Measurements from ENCODE around the gene EPHX1. TPM values are rescaled to one million over a fixed set of nuclear protein-coding genes. Genes with fewer than 3 reads are reported as not detected.

EPHX1 gene
- total RNA-seq, 1 donor from 2014 or later = 41.5 TPM

DNA sequence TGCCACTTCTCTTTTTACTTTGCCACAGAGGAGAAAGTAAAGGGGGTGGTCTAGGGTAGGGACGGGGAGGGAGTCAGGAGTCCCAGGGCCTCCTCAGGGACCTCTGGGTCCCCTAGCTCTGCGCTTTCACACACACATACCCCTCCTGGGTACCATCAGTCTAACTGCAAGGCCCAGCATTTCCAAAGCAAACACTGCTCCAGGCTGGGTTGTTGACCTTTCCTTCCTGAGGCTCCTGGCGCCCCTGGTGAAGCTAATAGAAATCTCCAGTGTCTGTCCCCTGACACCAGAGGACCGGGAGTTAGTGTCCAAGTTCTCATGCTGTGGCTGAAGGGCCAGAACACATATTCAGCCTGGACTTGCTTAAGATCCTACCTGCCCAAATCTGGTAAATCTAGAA lies 68.4 kb downstream of the EPHX1 start:
- TF ChIP-seq, protein P1, sequence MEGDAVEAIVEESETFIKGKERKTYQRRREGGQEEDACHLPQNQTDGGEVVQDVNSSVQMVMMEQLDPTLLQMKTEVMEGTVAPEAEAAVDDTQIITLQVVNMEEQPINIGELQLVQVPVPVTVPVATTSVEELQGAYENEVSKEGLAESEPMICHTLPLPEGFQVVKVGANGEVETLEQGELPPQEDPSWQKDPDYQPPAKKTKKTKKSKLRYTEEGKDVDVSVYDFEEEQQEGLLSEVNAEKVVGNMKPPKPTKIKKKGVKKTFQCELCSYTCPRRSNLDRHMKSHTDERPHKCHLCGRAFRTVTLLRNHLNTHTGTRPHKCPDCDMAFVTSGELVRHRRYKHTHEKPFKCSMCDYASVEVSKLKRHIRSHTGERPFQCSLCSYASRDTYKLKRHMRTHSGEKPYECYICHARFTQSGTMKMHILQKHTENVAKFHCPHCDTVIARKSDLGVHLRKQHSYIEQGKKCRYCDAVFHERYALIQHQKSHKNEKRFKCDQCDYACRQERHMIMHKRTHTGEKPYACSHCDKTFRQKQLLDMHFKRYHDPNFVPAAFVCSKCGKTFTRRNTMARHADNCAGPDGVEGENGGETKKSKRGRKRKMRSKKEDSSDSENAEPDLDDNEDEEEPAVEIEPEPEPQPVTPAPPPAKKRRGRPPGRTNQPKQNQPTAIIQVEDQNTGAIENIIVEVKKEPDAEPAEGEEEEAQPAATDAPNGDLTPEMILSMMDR (IDR thresholded peaks at IDR 0.05; ENCODE audit: unreplicated experiment) = no peak
- peaks cover 14% of the 10 kb centered on the region for H3K36me3 Mint-ChIP-seq (ENCODE audit: insufficient read depth)
- no peaks in the 10 kb centered on the region for H3K27me3 Mint-ChIP-seq
- DNase-seq (ENCODE audit: low spot score, unreplicated experiment) = no peak
- H3K27ac Mint-ChIP-seq = peak overlapping the region; percentile 83
- H3K9me3 Mint-ChIP-seq (ENCODE audit: low read depth) = no peaks in the 10 kb centered on the region
- no peak overlapping the region for H3K4me3 Mint-ChIP-seq (ENCODE audit: low read depth)
- H3K4me1 Mint-ChIP-seq (ENCODE audit: low read depth) = peaks cover 44% of the 10 kb centered on the region

DNA sequence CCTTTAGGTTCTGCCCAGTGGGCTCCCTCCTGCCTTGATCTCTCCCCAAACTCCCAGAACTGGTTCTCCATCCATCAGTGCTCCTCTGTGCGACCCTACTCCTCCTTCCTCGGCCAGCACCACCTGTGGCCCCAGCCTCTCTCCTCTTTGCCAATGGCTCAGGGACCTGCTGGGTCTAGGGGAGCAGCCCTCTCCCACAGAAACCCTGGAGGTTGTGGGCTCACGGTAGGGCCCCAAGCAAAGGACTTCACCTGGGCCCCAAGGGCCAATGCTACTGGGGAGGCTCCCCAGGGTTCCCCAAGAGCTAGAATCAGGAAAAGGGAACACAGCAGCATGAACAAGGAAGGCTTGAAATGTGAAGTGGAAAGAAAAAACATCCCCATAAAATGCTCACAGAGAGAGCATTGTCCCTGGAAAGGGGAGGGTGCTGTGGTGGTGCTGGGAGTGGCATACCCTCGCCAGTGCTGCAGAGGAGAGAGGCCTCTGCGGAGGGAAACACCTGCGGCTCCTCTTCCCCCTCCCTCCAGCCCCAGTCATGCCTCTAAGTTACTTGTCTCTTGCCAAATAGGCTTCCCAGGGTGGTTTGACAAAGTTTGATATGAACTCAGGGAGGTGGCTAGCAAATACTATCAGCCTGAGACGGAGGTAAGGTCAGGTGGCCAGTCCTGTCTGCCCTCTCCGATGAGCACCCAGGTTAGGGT lies 69.7 kb downstream of the EPHX1 start:
- no peak for DNase-seq (ENCODE audit: low spot score, unreplicated experiment)
- Mint-ChIP-seq H3K9me3 (ENCODE audit: low read depth) (no peaks in the 10 kb centered on the region), H3K4me3 (ENCODE audit: low read depth) (peak overlapping the region; percentile 88), H3K27me3 (no peaks in the 10 kb centered on the region), H3K27ac (peak overlapping the region; percentile 98), H3K36me3 (ENCODE audit: insufficient read depth) (peaks cover 11% of the 10 kb centered on the region), H3K4me1 (ENCODE audit: low read depth) (peaks cover 48% of the 10 kb centered on the region)
- TF ChIP-seq, protein P1 (IDR thresholded peaks at IDR 0.05; ENCODE audit: unreplicated experiment) = no peak

DNA sequence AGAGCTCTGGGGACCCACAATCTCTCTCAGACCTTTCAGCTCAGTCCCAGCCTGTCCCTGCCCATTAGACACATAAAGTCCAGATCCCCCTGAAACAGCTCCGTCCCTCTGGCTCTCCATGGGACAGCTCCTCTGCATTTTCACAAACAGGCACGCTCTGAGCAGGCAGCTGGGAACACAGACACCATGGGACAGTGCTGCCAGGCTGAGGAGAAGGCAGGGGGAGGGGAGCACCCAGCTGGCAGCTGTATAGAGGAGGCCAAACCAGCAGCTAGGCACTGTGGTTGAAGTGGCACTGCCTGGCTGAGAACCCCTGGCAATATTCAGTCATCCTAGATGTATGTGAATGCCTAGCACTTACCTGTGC lies 70.3 kb downstream of the EPHX1 start:
- peak overlapping the region; percentile 88 for H3K4me3 Mint-ChIP-seq (ENCODE audit: low read depth)
- DNase-seq (ENCODE audit: low spot score, unreplicated experiment) = no peak
- peaks cover 10% of the 10 kb centered on the region for H3K36me3 Mint-ChIP-seq (ENCODE audit: insufficient read depth)
- H3K9me3 Mint-ChIP-seq (ENCODE audit: low read depth) = no peaks in the 10 kb centered on the region
- H3K27ac Mint-ChIP-seq = peak overlapping the region; percentile 98
- H3K4me1 Mint-ChIP-seq (ENCODE audit: low read depth) = peaks cover 47% of the 10 kb centered on the region
- H3K27me3 Mint-ChIP-seq = no peaks in the 10 kb centered on the region
- TF ChIP-seq, protein P1 (IDR thresholded peaks at IDR 0.05; ENCODE audit: unreplicated experiment) = no peak

DNA sequence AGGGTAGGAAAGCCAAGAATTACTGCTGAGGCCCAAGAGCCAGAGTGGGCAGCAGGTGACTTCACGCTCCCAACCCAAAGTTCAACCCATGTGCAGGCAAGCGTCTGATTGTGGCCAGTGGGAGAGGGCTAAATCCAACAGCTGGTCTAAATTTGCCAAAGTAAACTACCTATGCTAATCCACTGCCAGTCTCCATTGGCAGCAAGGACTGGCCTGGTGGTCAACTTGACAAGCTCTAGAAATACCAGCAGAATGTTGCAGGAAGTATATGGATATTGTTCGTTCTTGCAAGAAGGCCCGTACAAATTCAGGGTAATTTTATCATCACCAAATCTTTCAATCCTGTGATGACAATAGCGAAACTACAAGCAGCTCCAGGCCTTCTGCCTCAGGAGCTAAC lies 70.7 kb downstream of the EPHX1 start:
- H3K9me3 Mint-ChIP-seq (ENCODE audit: low read depth) = no peaks in the 10 kb centered on the region
- H3K36me3 Mint-ChIP-seq (ENCODE audit: insufficient read depth) = peaks cover 10% of the 10 kb centered on the region
- peaks cover 43% of the 10 kb centered on the region for H3K4me1 Mint-ChIP-seq (ENCODE audit: low read depth)
- no peaks in the 10 kb centered on the region for H3K27me3 Mint-ChIP-seq
- H3K4me3 Mint-ChIP-seq (ENCODE audit: low read depth) = peak overlapping the region; percentile 88
- TF ChIP-seq, protein P1 (IDR thresholded peaks at IDR 0.05; ENCODE audit: unreplicated experiment) = no peak
- DNase-seq (ENCODE audit: low spot score, unreplicated experiment) = no peak
- peak overlapping the region; percentile 98 for H3K27ac Mint-ChIP-seq

DNA sequence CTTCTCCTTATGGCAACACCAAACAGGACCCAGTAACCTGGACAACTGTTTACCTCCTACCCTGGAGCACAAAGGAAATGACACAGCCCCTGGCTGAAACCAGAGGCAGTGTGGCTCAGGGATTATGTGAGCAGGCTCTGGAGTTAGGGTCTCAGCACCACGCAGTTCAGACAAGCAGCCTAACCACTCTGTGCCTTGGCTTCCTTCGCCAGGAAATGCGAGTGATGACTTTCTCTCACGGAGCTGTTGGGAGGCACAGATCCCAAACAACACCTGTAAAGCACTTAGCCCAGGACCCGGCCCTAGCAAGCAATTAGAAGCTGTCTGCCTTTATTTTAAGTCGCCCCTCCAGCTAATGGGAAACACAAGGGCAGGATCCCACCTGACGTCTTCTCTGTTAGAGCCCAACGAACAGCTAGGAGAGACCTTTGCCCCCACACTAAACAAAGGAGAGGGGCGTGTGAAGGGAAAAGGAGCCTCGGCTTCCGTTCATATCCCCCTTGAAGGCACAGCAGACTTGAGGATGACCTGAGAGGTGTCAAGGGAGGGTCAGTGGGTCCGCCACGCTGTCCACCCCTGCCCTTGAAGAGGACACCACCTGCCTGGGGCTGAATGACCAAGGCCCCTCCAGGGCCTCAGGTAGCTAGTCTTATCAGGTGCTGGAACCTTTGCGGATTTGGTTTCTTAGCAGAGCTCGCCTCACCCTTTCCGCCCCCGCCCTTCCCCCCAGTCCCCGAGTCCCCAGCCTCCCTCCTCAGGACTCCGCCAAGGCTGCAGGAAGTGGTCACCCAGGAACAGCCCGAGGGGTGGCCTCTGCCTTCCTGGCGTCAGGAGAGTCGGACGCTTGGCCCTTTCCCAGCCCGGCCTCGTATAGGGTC lies 71.4 kb downstream of the EPHX1 start:
- peaks cover 40% of the 10 kb centered on the region for H3K4me1 Mint-ChIP-seq (ENCODE audit: low read depth)
- no peak for DNase-seq (ENCODE audit: low spot score, unreplicated experiment)

More for the DNA sequence above, 71.4 kb downstream of the EPHX1 start:
- H3K36me3 Mint-ChIP-seq (ENCODE audit: insufficient read depth) = peaks cover 10% of the 10 kb centered on the region
- no peaks in the 10 kb centered on the region for H3K9me3 Mint-ChIP-seq (ENCODE audit: low read depth)
- peak overlapping the region; percentile 88 for H3K4me3 Mint-ChIP-seq (ENCODE audit: low read depth)
- TF ChIP-seq, protein P1 (IDR thresholded peaks at IDR 0.05; ENCODE audit: unreplicated experiment) = no peak
- no peaks in the 10 kb centered on the region for H3K27me3 Mint-ChIP-seq
- peak overlapping the region; percentile 98 for H3K27ac Mint-ChIP-seq

Data from progenitor cell of endocrine pancreas (in vitro differentiated cells).